Measurements from ENCODE around the gene NINJ2.

The NINJ2 gene

DNA sequence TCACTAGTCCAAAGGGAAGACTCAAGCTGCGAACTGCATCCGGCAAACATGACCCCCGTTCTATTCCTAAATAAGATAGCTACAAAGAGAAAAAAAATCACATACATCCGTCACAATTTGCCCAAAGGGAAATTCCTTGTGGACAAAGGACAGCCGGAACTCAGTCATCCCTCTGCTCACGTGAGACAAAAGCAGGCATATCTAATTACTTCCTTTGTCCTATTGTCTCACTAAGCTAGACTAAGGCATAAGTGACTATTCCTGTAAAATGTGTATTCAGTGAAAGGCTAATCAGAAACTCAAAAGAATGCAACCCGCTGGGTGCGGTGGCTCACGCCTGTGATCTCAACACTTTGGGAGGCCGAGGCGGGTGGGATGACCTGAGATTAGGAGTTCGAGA, 27.2 kb upstream of the NINJ2 start:
- H3K4me3 ChIP-seq (ENCODE audit: low read depth, low read length) = no peak overlapping the region
- no peak for DNase-seq (ENCODE audit: low read depth)
- TF ChIP-seq, protein P1, sequence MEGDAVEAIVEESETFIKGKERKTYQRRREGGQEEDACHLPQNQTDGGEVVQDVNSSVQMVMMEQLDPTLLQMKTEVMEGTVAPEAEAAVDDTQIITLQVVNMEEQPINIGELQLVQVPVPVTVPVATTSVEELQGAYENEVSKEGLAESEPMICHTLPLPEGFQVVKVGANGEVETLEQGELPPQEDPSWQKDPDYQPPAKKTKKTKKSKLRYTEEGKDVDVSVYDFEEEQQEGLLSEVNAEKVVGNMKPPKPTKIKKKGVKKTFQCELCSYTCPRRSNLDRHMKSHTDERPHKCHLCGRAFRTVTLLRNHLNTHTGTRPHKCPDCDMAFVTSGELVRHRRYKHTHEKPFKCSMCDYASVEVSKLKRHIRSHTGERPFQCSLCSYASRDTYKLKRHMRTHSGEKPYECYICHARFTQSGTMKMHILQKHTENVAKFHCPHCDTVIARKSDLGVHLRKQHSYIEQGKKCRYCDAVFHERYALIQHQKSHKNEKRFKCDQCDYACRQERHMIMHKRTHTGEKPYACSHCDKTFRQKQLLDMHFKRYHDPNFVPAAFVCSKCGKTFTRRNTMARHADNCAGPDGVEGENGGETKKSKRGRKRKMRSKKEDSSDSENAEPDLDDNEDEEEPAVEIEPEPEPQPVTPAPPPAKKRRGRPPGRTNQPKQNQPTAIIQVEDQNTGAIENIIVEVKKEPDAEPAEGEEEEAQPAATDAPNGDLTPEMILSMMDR (IDR thresholded peaks at IDR 0.05; ENCODE audit: low read depth, low read length) = no peak
- TF ChIP-seq, protein P2, sequence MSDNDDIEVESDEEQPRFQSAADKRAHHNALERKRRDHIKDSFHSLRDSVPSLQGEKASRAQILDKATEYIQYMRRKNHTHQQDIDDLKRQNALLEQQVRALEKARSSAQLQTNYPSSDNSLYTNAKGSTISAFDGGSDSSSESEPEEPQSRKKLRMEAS (IDR thresholded peaks at IDR 0.05; ENCODE audit: low read depth, low read length) = no peak
- TF ChIP-seq MYC (IDR thresholded peaks at IDR 0.05; ENCODE audit: low read depth, low read length) = no peak
- TF ChIP-seq POLR2A (IDR thresholded peaks at IDR 0.05; ENCODE audit: extremely low read depth, insufficient read length) = no peak

DNA sequence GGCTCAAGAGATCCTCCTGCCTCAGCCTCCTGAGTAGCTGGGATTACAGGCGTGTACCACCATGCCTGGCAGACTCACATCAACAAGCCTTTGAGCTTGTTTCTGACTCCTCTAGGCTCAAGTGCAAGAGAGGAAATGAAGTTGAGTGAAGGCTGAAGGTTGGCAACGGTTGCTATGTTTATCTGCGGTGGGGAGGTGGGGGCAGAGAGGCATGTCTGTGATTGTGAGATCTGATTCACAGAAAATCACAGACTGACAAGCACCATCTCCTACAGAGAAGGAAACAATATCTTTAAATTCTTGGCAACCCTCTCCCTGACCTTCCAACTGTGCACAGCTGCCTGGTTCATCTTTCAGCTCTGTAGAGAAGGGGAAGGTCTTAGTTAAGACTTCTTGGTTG, 22.1 kb upstream of the NINJ2 start:
- no peak for TF ChIP-seq POLR2A (IDR thresholded peaks at IDR 0.05; ENCODE audit: extremely low read depth, insufficient read length)
- TF ChIP-seq, protein P1 (IDR thresholded peaks at IDR 0.05; ENCODE audit: low read depth, low read length) = no peak
- peak; percentile 27 for DNase-seq (ENCODE audit: low read depth)
- H3K4me3 ChIP-seq (ENCODE audit: low read depth, low read length) = no peak overlapping the region

DNA sequence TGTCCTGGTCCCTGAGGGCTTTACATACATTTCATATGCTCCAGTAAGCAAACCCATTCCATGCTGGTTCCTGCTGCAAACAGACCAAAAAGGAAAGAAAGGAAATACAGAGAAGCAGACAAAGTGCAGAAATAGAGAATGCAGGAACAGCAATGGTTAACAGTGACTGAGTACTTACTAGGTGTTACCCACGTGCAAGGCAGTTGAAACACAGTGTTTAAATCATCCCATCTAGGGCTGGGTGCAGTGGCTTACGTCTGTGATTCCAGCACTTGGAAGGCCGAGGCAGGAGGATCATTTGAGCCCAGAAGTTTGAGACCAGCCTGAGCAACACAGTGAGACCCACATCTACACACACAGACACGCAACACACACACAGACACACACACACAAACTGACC, 21.2 kb upstream of the NINJ2 start:
- TF ChIP-seq, protein P1 (IDR thresholded peaks at IDR 0.05; ENCODE audit: low read depth, low read length) = no peak
- no peak for TF ChIP-seq MYC (IDR thresholded peaks at IDR 0.05; ENCODE audit: low read depth, low read length)
- no peak for TF ChIP-seq POLR2A (IDR thresholded peaks at IDR 0.05; ENCODE audit: extremely low read depth, insufficient read length)
- TF ChIP-seq, protein P2 (IDR thresholded peaks at IDR 0.05; ENCODE audit: low read depth, low read length) = no peak
- H3K4me3 ChIP-seq (ENCODE audit: low read depth, low read length) = no peak overlapping the region
- DNase-seq (ENCODE audit: low read depth) = no peak

DNA sequence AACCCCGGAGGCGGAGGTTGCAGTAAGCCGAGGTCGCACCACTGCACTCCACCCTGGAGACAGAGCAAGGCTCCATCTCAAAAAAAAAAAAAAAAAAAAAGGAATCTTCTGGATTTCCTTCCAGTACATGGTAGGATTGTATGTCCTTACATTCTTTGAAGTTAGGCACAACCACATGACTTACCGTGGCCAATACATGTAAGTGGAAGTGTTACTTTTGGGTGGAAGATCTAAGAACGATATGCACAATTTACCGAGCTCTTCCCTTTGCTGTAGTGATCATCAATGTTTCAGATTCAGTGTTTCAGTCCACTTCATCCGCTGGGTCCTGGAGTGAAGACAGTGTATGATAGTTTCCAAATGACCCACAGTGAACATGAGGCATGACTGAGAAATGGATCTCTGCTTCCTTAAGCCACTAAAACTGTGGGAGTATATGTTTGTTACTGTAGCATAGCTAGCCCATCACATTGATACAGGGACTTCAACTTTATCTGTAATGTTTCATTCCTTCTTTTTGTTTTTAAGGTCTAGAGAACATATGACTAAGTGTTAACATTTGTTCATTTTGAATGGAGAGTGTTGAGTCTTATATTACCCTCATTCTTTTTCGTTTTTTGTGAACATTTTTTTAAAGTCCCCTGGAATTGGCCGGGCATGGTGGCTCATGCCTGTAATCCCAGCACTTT, 18.5 kb upstream of the NINJ2 start:
- TF ChIP-seq POLR2A (IDR thresholded peaks at IDR 0.05; ENCODE audit: extremely low read depth, insufficient read length) (no peak), MYC (IDR thresholded peaks at IDR 0.05; ENCODE audit: low read depth, low read length) (no peak)
- TF ChIP-seq, protein P1 (IDR thresholded peaks at IDR 0.05; ENCODE audit: low read depth, low read length) = no peak
- TF ChIP-seq, protein P2 (IDR thresholded peaks at IDR 0.05; ENCODE audit: low read depth, low read length) = no peak

DNA sequence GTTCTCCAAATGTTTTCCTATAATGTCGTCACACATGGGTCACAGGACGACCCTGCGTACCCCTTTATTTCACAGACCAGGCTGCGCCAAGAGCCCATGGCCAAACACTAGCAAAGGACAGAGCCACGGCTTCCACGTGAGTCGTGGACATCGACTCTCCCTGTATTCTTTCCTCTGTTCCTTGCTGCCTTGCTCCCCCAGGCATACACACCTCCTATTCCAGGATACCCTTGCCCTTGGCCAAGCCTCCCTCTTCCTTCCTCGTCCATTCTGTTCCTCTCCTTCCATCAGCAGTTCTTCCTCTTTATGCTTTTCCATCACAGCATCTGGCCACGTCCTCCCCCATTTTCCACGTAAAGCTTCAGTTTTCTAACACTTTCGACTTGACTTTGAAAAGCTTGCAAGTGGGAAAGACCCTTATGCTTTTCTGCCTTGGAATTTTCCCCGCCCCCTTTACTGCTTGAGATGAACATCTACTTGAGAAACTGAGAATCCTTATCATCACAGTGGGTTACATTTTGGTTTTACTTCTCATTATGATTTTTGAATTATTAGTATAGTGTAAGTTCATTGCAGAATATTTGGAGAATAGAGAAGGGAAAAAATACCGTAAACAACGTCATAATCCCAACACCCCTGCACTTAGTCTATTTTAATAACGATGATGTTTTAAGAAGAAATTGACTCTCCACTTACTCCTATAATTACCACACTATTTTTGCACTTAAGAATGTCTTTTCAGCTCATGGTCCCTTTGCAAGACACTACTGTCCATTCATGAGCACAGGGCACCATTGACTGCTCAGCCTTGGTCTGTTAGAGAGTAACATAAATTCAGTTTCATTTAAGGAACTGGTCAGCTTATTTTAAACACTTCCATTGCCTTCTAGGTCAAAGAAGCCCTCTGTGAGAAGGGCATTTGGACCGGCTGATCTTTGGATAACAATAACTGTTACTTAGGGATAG, 15.8 kb upstream of the NINJ2 start:
- H3K4me3 ChIP-seq (ENCODE audit: low read depth, low read length) = no peak overlapping the region
- TF ChIP-seq POLR2A (IDR thresholded peaks at IDR 0.05; ENCODE audit: extremely low read depth, insufficient read length) (no peak), MYC (IDR thresholded peaks at IDR 0.05; ENCODE audit: low read depth, low read length) (no peak)
- TF ChIP-seq, protein P1 (IDR thresholded peaks at IDR 0.05; ENCODE audit: low read depth, low read length) = no peak
- TF ChIP-seq, protein P2 (IDR thresholded peaks at IDR 0.05; ENCODE audit: low read depth, low read length) = no peak
- DNase-seq (ENCODE audit: low read depth) = no peak

More for the DNA sequence above, 18.5 kb upstream of the NINJ2 start:
- H3K4me3 ChIP-seq (ENCODE audit: low read depth, low read length) = no peak overlapping the region
- no peak for DNase-seq (ENCODE audit: low read depth)
